Duodenal mucosa (tissue), 2 donors: ENCODE data around the gene HIP1.
"Not testable (repeated sequence)": the region's sequence is repeated elsewhere in the genome, so short reads cannot be mapped to it uniquely, and the experiment has no call there.

Experiments used
- H3K27ac ChIP-seq: one replicate; pipeline ENCODE4 v1.7.0; 2013; ENCODE audit warnings: low read depth, low read length
- H3K27me3 ChIP-seq, 2 donors: one replicate each; pipeline ENCODE4 v1.7.0; 2013; ENCODE audit warnings: low read length in 2 of 2, control low read depth in 1 of 2; ENCODE audit not compliant: insufficient read depth in 2 of 2, control insufficient read depth in 1 of 2
- H3K36me3 ChIP-seq, 2 donors: one replicate each; pipeline ENCODE4 v1.7.0; 2013; ENCODE audit warnings: low read length in 2 of 2, control low read depth in 1 of 2; ENCODE audit not compliant: insufficient read depth in 2 of 2, control insufficient read depth in 1 of 2
- H3K4me1 ChIP-seq, 2 donors: one replicate each; pipeline ENCODE4 v1.7.0; 2013; ENCODE audit warnings: low read length in 2 of 2, control low read depth in 1 of 2; ENCODE audit not compliant: insufficient read depth in 2 of 2, control insufficient read depth in 1 of 2
- H3K4me3 ChIP-seq, 2 donors: one replicate each; pipeline ENCODE4 v1.7.0; 2013; ENCODE audit warnings: low read length in 2 of 2, low read depth in 1 of 2
- H3K9ac ChIP-seq, 2 donors: one replicate each; pipeline ENCODE4 v1.7.0; 2013; ENCODE audit warnings: low read length in 2 of 2, low read depth in 1 of 2
- H3K9me3 ChIP-seq, 2 donors: one replicate each; pipeline ENCODE4 v1.7.0; 2013; ENCODE audit warnings: low read length in 2 of 2, control low read depth in 1 of 2; ENCODE audit not compliant: control insufficient read depth in 1 of 2

Gene HIP1

GRCh38 chr7:75771224-75771623, 32.5 kb upstream of the HIP1 start:
- no peaks in the 10 kb centered on the region for H3K9me3 ChIP-seq
- H3K4me1 ChIP-seq, result peaks cover 0 to 5% of the 10 kb centered on the region in 2 donors
- no peak overlapping the region for H3K9ac ChIP-seq
- H3K4me3 ChIP-seq, result no peak overlapping the region
- no peaks in the 10 kb centered on the region for H3K27me3 ChIP-seq
- H3K27ac ChIP-seq, result no peak overlapping the region
- H3K36me3 ChIP-seq, result no peaks in the 10 kb centered on the region

- no peaks in the 10 kb centered on the region for H3K9me3 ChIP-seq
- H3K4me1 ChIP-seq, result peaks cover 0 to 3% of the 10 kb centered on the region in 2 donors
- H3K36me3 ChIP-seq, result no peaks in the 10 kb centered on the region
- no peak overlapping the region for H3K9ac ChIP-seq
- H3K27ac ChIP-seq, result no peak overlapping the region
- H3K27me3 ChIP-seq, result no peaks in the 10 kb centered on the region
- H3K4me3 ChIP-seq, result no peak overlapping the region
Measured at GRCh38 chr7:75762350-75762917, 23.7 kb upstream of the HIP1 start.

DNA sequence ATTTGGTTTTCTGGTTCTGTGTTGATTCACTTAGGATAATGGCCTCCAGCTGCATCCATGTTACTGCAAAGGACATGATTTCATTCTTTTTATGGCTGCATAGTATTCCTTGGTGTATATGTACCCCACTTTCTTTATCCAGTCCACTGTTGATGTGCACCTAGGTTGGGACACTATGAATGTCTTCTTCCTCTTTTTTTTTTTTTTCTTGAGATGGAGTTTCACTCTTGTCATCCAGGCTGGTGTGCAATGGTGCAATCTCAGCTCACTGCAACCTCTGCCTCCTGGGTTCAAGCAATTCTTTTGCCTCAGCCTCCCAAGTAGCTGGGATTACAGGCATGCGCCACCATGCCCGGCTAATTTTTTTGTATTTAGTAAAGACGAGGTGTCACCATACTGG, 23.1 kb upstream of the HIP1 start:
- H3K9me3 ChIP-seq, H3K36me3 ChIP-seq, H3K27ac ChIP-seq, H3K27me3 ChIP-seq, H3K4me1 ChIP-seq, H3K9ac ChIP-seq, H3K4me3 ChIP-seq: not testable (repeated sequence)

GRCh38 chr7:75758491-75758890, 19.8 kb upstream of the HIP1 start:
- no peaks in the 10 kb centered on the region for H3K27me3 ChIP-seq
- no peaks in the 10 kb centered on the region for H3K36me3 ChIP-seq
- H3K9me3 ChIP-seq, result no peaks in the 10 kb centered on the region
- H3K27ac ChIP-seq, result no peak overlapping the region
- H3K4me3 ChIP-seq, result no peak overlapping the region
- H3K9ac ChIP-seq, result no peak overlapping the region
- peaks cover 0 to 3% of the 10 kb centered on the region in 2 donors for H3K4me1 ChIP-seq

DNA sequence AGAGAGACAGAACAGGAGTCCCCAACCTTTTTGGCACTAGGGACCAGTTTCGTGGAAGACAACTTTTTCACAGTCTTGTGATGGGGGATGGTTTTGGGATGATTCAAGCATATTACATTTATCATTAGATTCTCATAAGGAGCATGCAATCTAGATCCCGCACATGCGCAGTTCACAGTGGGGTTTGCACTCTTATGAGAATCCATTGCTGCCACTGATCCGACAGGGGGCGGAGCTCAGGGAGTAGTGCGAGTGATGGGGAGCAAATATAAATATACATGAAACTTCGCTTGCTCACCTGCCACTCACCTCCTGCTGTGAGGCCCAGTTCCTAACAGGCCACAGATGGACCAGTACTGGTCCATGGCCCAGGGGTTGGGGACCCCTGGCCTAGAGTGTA, 19.1 kb upstream of the HIP1 start:
- no peak overlapping the region for H3K4me3 ChIP-seq
- no peaks in the 10 kb centered on the region for H3K9me3 ChIP-seq
- no peak overlapping the region for H3K27ac ChIP-seq
- H3K27me3 ChIP-seq, result no peaks in the 10 kb centered on the region
- peaks cover 0 to 3% of the 10 kb centered on the region in 2 donors for H3K4me1 ChIP-seq
- no peaks in the 10 kb centered on the region for H3K36me3 ChIP-seq
- H3K9ac ChIP-seq, result no peak overlapping the region

DNA sequence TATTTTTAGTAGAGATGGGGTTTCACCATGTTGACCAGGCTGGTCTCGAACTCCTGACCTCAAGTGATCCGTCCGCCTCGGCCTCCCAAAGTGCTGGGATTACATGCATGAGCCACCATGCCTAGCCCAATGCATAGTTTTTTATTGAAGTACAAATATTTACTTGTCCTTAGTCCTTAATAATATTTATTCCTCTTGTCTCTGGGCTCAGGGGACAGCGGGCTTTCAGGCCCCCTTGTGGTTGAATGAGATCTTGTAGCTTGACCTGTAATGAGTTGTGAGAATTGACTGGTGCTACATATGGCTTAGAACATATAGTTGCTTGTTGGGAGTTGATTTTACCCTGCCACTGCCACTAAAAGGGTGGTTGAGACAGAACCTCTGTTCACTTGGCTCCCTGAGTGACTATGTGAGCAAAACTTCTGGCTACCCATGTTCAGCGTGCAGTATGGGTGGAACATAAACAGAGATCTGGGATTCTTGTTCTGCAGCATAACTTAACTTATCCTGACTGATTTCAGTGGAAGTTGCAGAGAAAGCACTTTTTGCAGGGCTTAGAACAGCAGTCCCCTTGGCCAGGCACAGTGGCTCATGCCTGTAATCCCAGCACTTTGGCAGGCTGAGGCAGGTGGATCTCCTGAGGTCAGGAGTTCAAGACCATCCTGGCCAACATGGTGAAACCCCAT, 18.4 kb upstream of the HIP1 start:
- H3K9ac ChIP-seq, result no peak overlapping the region
- no peaks in the 10 kb centered on the region for H3K36me3 ChIP-seq
- no peak overlapping the region for H3K4me3 ChIP-seq
- H3K4me1 ChIP-seq, result peaks cover 0 to under 1% of the 10 kb centered on the region in 2 donors
- H3K27ac ChIP-seq, result no peak overlapping the region
- no peaks in the 10 kb centered on the region for H3K9me3 ChIP-seq
- H3K27me3 ChIP-seq, result no peaks in the 10 kb centered on the region

DNA sequence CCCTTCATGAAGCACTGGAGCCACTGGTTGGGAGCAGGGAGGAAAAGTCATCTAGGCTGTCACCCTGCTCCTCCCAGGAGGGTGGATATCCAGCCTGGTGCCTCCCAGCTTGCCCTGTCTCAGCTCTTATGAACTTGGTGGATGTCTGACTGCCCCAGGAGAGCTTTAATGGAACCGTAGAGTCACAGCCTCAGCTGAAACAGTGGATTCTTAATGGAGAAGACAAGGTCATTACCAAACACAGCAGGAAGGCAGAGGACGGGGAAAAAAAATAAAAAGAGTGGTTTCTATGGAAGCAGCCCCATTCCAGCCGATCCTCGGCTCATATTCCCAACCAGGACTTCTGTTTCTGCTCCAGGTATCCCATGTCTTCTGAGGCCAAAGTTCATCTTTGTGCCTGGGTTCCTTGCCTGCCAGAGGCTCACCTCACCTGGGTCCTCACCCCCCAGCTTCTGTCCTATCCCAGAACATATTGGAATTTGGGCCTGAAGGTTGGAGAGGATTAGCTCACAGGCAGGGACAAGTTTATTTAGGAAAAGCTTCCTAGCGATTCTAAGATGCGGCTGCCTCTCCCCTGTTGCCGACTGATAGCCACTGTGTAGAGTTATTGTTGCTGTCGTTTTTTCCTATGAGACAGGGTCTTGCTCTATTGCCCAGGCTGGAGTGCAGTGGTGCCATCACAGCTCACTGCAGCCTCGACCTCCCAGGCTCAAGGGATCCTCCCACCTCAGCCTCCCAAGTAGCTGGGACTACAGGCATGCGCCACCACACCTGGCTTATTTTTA, 17.7 kb upstream of the HIP1 start:
- no peaks in the 10 kb centered on the region for H3K9me3 ChIP-seq
- no peaks in the 10 kb centered on the region for H3K36me3 ChIP-seq
- H3K27ac ChIP-seq, result no peak overlapping the region
- no peak overlapping the region for H3K4me3 ChIP-seq
- no peak overlapping the region for H3K9ac ChIP-seq
- H3K27me3 ChIP-seq, result no peaks in the 10 kb centered on the region
- H3K4me1 ChIP-seq, result no peaks in the 10 kb centered on the region

- Histone ChIP-seq H3K9me3 (no peaks in the 10 kb centered on the region), H3K9ac (no peak overlapping the region), H3K4me1 (peaks cover 10 to 19% of the 10 kb centered on the region in 2 donors), H3K27ac (no peak overlapping the region), H3K36me3 (no peaks in the 10 kb centered on the region), H3K4me3 (no peak overlapping the region), H3K27me3 (no peaks in the 10 kb centered on the region)
Measured at GRCh38 chr7:75743455-75743859, 4.7 kb upstream of the HIP1 start.

- Histone ChIP-seq H3K36me3 (no peaks in the 10 kb centered on the region), H3K4me3 (peak overlapping the region in 1 of 2 donors; percentile 48), H3K27ac (no peak overlapping the region), H3K9me3 (no peaks in the 10 kb centered on the region), H3K9ac (no peak overlapping the region), H3K27me3 (no peaks in the 10 kb centered on the region), H3K4me1 (peaks cover 19 to 26% of the 10 kb centered on the region in 2 donors)
Measured at GRCh38 chr7:75740846-75741497, 2.2 kb upstream of the HIP1 start.
